GM19023 (cell line): ENCODE measurements around the gene SMYD5.
A peak's percentile ranks its signal among the peaks of the same experiment; 100 is the strongest.
"Not testable (repeated sequence)": the region's sequence is repeated elsewhere in the genome, so short reads cannot be mapped to it uniquely, and the experiment has no call there.

Experiments used
- ATAC-seq: cut with Tn5 transposase; IDR thresholded peaks from one replicate; pipeline ENCODE4 v1.9.1; 2021; ENCODE audit warnings: mild to moderate bottlenecking, moderate library complexity; ENCODE audit not compliant: unreplicated experiment

SMYD5 gene

DNA sequence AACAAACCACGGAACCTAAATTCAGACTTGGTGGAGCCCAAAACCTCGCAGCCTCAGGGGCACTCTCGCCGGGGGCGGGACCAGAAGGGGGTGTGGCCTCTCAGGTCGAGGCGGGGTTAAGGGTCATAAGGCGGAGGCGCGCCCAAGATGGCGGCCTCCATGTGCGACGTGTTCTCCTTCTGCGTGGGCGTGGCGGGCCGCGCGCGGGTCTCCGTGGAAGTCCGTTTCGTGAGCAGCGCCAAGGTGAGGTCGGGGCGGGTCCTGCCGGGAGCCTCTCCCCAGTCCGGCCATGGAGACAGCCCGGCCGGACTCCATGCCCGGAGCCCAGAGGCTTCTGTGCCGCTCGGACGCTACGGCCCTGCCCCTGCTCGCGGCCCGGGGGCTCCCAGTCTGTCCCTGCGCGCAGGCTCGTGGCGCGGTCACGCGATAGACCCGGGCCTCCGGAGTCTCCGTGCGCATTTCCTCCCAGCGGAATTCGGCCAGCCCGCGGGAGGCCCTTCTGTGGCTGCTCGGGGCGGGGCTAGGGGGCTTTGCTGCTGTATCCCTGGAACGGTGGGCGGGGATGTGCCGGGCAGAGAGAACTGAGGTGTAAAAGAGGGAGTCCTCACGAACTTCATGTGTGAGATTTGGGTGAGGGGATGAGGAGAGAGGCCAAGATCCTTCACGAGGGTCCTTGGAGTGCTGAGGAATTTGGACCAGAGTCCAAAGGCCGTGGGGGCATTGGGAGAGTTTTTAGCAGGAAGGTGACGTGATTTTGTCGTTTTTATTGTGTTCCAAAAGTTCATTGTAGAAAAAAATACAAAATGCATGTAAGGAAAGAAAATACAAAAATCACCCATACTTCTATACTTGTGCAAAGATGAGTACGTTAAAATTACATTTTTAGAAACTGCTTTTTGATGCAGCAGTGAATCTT is at the start of gene SMYD5:
Gene SMYD5, plus strand, starts transcription at position 126 of the 916 bp plus-strand sequence. Its CDS starts 22 bp downstream, at position 148.
- peak; percentile 93 for ATAC-seq

DNA sequence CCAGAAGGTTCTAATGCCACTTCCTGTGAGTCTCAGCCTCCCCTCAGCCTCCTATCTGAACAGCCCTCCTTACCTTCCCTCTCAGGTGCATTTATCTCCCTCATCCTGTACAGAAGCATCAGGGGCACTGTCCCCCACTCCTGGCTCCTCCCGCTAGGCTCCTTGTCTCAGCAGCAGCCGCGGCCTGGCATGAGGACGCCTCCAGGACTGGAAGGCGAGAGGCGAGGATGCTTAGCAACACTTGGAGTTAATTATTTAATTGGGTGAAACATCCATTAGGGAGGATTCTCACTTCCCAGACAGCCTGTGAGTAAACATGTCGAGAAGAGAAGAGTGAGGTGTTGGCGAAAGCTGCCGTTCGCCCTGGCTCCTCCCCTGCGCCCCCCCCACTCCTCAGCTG is 48.1 kb upstream of the SMYD5 start:
- not testable (repeated sequence) for ATAC-seq

DNA sequence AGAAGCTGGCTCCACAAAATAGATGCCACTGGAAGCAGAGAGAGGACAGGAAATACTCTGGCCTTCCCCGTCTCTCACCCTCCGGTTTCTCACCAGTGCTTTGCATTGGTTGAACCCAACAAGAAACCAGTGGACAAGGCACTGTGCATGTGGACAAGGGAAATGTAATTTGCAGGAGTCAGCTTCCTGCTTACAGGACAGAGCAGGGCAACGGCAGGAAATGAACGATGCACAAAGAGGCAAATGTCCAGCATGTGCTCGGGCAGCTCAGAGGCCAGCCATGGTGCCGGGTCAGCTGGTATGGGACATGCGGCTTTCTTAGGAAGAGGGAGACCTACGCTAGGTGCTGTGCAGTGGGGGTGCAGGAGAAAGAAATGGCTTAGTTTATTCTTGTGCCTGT is 47.2 kb upstream of the SMYD5 start:
- not testable (repeated sequence) for ATAC-seq

DNA sequence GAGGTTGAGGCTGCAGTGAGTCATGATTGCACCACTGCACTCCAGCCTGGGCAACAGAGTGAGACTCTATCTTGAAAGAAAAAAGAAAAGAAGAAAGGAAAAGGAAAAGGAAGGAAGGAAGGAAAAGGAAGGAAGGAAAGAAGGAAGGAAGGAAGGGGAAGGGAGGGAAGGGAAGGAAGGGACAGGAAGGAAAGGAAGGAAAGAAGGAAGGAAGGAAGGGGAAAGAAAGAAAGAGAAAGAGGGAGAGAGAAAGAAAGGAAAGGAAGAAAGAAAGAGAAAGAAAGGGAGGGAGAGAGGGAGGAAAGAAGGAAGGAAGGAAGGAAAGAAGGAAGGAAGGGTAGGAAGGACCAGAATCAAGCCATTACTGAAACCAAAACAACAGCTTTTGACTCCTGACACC is 45.7 kb upstream of the SMYD5 start:
- ATAC-seq: not testable (repeated sequence)

DNA sequence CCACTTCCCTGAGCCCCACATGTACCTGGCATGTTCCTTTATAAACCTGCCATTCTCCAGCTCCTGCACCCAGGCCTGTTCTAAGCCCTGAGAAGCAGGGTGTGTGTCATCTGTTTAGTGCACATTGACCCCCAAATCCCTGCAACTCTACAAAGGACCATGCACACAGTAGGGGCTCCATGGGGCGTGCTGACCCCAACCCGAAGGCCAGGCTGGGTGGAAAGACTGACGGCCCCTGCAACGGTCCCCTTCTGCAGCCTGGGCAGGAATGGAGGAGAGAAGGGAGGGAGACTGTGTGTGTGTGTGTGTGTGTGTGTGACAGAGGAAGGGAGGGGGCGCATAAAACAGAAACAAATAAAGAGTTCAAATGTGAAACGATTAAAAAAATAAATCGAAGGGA is 43.7 kb upstream of the SMYD5 start:
- not testable (repeated sequence) for ATAC-seq

DNA sequence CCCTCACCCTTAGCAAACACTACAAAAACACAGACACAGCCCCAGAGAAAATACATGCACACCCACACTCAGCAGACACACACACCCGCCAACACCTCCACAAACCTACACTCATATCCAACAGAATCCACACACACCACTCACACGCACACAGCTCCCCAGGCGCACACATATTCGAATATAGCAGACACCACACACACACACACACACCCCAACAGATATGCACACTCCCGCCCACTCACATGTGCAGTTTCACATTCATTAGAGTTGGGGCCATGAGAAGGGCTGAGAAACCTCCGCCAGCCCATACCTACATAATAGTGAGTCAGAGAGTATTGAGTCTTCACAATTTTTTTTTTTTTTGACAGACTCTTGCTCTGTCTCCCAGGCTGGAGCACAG is 41.1 kb upstream of the SMYD5 start:
- ATAC-seq: no peak

DNA sequence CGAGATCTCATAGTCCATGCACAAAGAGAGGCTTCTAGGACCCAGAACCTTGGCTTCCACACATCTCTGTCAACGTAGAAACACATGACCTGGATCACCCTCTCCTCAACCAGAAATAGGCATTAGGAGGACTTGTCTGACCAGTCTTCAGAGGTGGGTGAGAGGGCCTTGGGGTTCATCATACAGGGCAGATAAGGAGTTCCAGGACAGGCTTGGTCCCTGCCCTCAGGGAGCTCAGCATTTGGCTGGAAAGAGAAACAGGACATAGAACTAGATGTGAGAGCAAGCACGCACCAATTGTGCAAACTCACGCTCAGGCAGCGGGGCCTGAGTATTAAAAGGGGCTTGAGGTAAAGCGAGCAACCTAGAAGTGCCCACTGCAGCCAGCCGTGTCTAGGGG is 40.3 kb upstream of the SMYD5 start:
- no peak for ATAC-seq

DNA sequence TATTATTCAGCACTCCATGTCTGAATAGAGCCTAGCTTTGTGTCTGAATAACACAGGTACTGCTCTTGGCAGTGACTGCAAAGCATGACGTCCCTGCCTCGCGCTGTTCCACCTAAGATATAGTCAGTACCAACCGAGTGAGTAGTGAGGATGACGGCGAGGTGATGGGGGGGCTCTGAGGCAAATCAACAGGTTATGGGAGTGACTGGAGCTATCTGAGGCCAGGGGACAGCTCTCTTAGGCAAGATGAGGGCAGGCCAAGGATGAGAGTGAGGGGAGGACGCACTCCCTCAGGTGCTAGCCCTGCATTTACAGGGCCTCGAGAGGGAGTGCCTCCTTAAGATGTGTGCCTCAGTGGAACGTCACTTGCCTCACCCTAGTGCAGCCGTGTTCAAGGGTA is 39.8 kb upstream of the SMYD5 start:
- no peak for ATAC-seq

DNA sequence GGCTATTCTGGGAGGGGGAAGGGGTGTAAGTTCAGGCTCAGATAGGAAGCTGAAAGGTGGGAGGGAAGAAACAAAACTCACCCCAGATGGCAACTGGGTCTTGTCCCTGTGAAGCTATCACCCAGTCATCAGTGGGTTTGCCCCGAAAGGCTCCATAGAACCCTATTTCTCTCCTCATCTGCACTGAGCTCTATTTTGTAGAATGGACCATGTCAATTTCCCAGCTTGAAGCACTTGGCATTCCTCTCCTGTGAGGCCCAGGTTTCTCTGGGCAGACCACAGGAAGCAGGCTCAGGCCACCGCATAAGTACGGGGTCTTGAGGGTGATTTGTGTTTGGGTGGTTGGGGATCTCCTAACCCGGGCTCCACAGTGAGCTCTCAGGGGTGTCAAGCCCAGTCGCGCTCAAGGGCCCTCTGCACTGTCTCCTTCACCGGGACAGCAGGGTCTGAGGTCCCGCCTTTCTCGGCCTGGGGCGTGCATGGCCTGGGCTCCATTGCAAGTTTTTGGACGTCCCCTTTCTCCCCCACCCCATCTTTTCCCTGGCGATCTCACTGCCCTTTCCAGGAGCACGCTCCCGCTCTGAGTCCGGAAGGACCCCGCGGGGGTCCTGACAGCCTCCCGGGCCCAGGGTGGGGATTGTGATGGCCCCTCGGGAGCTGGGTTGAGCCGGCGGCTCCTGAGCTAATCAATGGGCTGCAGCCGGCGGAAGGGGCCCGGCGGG is 38.9 kb upstream of the SMYD5 start:
- no peak for ATAC-seq

DNA sequence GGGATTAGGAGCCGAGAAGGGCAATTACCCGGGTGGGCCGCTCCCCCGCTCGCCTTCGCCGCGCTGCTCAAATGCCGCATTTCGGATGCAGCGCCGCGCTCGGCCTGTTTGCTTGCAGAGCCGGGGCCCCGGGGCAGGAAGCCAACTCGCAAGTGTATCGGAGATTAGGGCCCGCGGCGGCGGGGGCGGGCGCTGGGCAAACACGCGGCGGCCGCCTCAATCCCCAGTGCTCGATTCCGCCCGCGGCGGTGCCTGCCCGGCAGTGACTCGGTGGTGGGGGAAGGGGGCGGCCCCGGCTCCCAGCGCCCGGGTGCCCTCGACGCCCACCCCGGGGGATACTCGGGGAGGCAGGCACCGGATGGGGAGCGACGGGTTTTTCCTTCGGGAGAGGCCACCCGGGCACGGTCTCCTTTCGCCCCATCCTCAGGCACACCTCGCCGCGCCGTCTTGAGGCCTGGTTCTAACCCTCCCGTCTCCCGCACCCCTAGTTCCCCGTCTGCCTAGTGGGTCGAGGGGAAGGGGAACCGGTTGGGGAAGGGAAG is 38.3 kb upstream of the SMYD5 start:
- ATAC-seq: peak; percentile 38

DNA sequence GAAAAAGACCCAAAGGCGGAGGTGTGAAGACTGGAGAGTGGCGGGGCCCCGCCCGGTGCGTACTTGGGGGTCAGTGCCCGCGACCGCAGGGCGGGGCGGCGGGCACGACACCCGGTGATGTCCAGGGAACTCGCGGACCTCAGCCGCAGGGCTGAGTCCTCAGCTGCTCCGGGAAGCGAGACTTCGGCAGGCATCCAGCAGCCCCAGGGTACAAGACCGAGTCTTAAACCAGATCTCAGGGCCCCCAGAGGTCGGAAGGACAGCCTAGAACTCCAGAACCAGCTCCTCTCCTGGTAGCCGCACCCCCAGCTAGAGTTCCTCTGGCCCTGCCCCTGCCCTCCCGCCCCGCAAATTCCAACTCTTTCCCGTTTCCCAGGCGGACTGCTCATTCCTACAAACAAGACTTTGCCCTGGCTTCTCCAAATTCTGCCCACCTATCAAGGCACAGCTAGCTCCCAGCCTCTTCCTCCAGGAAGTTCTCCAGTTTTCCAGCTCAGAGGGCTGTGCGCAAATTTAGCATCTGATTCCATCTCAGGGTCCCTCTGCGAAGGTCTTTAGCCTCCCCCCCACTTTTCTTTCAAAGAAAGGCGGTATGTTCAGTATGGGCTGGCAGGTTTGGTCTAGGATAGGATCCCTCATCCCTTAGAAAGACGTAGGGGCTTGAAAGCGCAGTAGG is 37.7 kb upstream of the SMYD5 start:
- ATAC-seq: no peak

DNA sequence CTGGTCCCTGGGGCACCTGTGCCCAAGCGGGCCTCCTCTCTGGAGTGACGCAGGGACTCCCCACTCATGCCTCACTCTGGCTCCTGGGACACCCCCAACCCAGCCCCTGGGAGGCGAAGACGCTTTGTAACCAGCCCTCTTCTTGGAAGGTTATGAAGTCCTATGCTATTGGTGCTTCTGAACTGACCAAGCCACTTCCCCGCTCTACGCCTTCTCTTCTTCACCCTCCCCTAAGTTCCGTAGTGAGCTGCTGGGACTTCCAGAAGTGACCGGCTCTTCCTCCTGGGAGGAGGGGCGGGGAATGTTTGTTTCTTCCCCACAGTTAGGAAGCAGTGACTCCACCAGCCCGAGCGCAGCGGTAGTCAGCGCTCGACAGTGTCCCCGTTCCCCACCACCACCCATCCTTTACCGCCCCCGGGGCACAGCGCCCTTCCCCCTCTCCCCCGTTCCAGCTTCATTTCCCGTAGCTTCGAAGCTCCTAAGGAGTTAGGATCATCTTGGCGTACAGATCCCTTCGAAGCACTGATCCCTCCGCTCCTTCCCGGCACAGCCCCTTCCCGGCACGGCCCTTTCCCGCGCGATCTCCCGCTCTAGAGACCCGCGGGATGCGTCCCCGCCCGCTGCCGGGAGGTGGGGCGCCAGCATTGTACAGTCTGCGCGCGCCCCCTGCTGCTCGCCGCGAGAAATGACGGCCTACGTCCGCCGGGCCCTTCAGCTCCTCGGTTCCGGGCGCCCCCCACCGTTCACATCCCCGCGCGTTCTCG is 37.0 kb upstream of the SMYD5 start:
- ATAC-seq: peak; percentile 83

DNA sequence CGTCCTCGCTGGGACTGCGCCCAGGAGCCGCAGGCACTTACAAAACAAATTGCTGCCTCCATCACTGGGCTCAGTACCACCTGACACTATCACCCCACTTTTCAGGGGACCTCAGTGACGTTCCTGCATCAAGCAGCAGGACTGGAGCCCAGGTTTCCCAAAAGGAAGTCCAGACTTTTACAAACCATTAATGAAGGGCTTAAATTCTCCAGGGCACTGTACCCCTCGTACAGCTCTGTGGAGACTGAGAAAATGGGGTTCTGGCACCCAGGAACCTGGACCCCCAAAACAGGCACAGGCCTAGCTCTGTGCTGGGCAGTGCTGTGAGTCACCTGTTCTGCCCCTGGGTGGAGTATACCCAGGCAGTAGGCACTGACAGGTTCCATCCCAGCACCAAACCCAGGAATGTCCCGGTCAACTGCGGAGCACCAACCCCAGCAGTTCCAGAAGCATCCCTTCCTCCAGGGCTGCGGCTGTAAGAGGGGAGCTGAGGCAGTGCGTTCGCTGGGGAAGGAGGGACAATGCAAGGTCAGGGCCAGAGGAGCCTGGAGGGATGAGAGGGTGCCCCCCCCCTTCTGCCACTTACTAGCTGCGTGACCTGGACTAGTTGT is 36.3 kb upstream of the SMYD5 start:
- ATAC-seq: no peak

DNA sequence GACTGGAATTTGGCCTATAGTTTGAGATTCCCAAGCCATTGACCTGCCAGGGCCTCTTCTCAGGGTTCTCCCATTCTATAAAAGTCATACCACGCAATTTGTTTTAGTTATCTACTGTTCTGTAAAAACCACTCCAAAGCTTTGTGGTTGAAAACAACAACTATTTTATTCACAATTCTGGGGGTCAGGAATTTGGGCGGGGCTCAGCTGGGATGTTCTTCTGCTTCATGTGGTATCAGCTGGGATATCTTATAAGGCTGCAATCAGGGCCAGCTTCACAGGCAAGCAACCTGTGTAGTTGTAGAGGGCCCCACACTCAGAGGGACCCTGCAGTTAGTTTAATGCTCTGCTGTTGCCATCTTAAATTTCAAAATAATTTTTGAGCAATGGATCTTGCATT is 28.1 kb upstream of the SMYD5 start:
- no peak for ATAC-seq

DNA sequence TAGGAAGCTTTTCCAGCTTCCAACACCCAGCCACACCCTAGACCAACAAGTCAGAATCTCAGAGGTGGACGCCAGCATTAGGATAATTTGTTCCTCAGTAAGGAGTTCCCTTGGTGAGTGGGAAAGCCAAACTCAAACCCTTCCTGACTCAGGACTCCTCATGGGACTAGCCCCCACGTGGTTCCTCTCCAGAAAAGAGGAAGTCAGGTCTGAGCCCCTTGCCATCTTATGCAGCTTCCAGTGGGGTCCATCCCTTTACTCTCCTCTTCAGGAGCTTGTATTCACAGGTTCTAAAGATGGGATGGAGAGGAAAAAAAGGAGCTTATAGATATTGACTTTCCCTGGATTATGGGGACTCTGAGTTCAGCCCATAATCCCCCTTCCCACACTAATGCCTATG is 26.5 kb upstream of the SMYD5 start:
- no peak for ATAC-seq

DNA sequence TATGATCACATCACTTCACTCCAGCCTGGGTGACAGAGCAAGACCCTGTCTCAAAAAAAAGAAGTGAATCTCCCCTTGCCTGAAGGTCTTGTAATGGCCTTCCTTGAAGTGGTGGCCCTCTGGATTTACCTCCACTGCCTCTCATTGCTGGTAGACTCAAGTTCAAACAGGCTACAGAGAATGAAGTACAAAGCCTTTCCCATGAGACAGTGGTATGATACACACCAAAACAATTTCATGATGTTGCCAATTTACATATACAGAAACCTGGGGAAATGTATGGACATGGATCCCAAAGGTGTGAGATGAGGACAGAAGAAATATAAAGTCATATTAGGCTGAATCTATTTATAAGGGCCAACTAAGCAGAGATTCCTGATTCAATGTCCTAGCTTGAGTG is 16.5 kb upstream of the SMYD5 start:
- ATAC-seq: no peak

DNA sequence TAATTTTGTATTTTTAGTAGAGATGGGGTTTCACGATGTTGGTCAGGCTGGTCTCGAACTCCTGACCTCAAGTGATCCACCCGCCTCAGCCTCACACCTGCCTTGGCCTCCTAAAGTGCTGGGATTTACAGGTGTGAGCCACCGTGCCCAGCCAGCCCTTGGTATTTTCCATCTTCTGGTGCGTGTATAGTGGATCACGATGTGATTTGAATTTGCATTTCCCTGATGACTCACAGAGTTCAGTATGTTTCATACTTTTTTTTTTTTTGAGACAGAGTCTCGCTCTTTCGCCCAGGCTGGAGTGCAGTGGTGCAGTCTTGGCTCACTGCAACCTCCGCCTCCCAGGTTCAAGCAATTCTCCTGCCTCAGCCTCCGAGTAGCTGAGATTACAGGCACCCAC is 13.8 kb upstream of the SMYD5 start:
- not testable (repeated sequence) for ATAC-seq

DNA sequence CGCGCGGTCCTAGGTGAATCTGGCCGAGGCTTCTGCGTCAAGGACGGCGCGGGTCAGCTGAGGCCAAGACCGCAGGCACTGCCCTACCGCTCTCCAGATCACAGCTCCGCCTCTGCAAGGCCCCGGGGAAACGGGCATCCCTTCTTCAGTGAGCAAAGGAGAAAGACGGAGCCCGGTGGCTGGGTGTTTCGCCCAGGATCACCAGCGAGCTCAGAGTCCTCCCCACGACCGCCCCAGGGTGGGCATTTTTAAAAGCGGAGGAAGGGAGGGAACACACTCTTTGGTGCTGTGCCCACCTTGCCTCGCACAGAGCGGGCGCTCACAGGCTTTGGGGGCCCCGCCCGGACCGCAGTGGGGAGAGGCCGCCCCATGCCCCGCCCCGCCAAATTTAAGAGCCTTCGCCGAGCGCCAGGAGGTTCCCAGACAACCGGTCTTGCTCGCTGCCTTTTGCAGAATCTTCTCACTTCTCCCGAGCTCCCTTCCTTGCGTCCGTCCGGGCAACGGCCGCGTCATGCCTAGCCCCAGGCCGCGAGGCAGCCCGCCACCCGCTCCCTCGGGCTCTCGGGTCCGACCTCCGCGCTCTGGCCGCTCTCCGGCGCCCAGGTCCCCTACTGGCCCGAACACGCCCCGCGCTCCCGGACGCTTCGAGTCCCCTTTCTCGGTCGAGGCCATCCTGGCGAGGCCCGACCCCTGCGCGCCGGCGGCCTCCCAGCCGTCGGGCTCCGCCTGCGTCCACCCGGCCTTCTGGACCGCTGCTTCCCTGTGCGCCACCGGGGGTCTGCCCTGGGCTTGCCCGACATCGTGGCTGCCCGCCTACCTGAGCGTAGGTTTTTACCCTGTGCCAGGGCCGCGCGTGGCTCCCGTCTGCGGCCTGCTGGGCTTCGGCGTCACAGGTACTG is 11.6 kb upstream of the SMYD5 start, which contains the start of gene NOTO:
Gene NOTO, plus strand, starts transcription at position 419 of the 899 bp plus-strand sequence. Its CDS starts 93 bp downstream, at position 512.
- ATAC-seq: no peak
